Right lobe of liver (tissue), 6 donors: ENCODE data around the gene SEMA3A. TPM values are rescaled to one million over a fixed set of nuclear protein-coding genes. Genes with fewer than 3 reads are reported as not detected.

Experiments
- ATAC-seq, 4 donors: fragments of 200-7000 bp; cut with Tn5 transposase; one replicate each; pipeline ENCODE4 v1.9.1; 2020; ENCODE audit warnings: mild to moderate bottlenecking in 4 of 4, moderate library complexity in 4 of 4
- DNase-seq, 3 donors: peaks; one replicate each; pipeline ENCODE4 v3.0.0-alpha.2; 2020
- H3K27ac ChIP-seq, 3 donors: fragments of 200-600 bp; one replicate each; pipeline ENCODE4 v1.8.0; 2022
- H3K27me3 ChIP-seq, 2 donors: fragments of 200-600 bp; one replicate each; pipeline ENCODE4 v1.8.0; 2022
- H3K36me3 ChIP-seq, 4 donors: fragments of 200-600 bp; sonication (generic) in 1 of 4; one replicate each; pipeline versions ENCODE4 v1.5.1 to v1.8.0; 2017 to 2022; ENCODE audit warnings: control low read depth in 1 of 4
- H3K4me1 ChIP-seq, 4 donors: fragments of 200-600 bp; sonication (generic) in 1 of 4; one replicate each; pipeline versions ENCODE4 v1.5.1 to v1.8.0; 2017 to 2022; ENCODE audit warnings: control low read depth in 1 of 4
- H3K4me3 ChIP-seq, 3 donors: fragments of 200-600 bp; one replicate each; pipeline ENCODE4 v1.8.0; 2022
- H3K9me3 ChIP-seq, 4 donors: fragments of 200-600 bp; sonication (generic) in 1 of 4; one replicate each; pipeline versions ENCODE4 v1.5.1 to v1.8.0; 2017 to 2022; ENCODE audit warnings: control low read depth in 1 of 4
- CTCF ChIP-seq, 4 donors: fragments of 200-600 bp in 3 of 4; fragments of 450-650 bp in 1 of 4; IDR thresholded peaks; one replicate each; pipeline versions ENCODE4 v1.5.1 to v1.8.0; 2016 to 2022; ENCODE audit warnings: antibody characterized with exemption in 4 of 4, mild to moderate bottlenecking in 2 of 4
- POLR2A ChIP-seq: fragments of 450-650 bp; IDR thresholded peaks from one replicate; pipeline ENCODE4 v1.6.1; 2017; ENCODE audit warnings: antibody characterized with exemption, mild to moderate bottlenecking
- WGBS: methylation state at CpG from one replicate; pipeline ENCODE4 v1.1.6; 2018; ENCODE audit warnings: low coverage, low lambda C conversion rate; ENCODE audit not compliant: insufficient coverage; ENCODE audit errors: missing lambda C conversion rate; 5-methylcytosine and 5-hydroxymethylcytosine counted together
- intact Hi-C, 2 donors: fragments of 100-400 bp; cut with DNase I; formaldehyde crosslinking; loops; one replicate each; pipeline versions ENCODE4 v1.11.2 to v1.14.1; 2022
- total RNA-seq, 6 experiments: library from RNA; depleted of rRNA in 2 of 6; stranded (reverse); fragments of >200 nt in 2 of 6; fragmentation: NEBNext Ultra II Directional in 3 of 6; extraction: Animal tissue kit (Norgen Biotek cat#: 25700) in 3 of 6; gene quantifications; one replicate each; pipeline versions ENCODE4 v1.1.0 to v1.2.4, GENCODE V29; 2016 to 2023
- donor health status: DM: no; HTN: yes; CAD: no.
- donor health status: DM: no; HTN: no; CAD: no.
- donor health status: DM: no; HTN: no; CAD: no.
- donor health status: DM: no; HTN: yes; CAD: no.
- donor health status: DM: no; HTN: yes; CAD: no.

The SEMA3A gene
- total RNA-seq, 6 experiments from 2014 or later, result 0.12 to 0.57 (median 0.29) TPM; not detected in 1

- intact Hi-C loops, result no loop called here
- H3K9me3 ChIP-seq, result no peaks in the 10 kb centered on the region
- H3K27me3 ChIP-seq, result no peaks in the 10 kb centered on the region
- TF ChIP-seq CTCF (IDR thresholded peaks at IDR 0.05) (no peak), POLR2A (no peak)
- H3K4me3 ChIP-seq, result no peak overlapping the region
- no peaks in the 10 kb centered on the region for H3K4me1 ChIP-seq
- H3K36me3 ChIP-seq, result no peaks in the 10 kb centered on the region
- no peak overlapping the region for H3K27ac ChIP-seq
- DNase-seq (no peak), ATAC-seq (no peak)
Measured at GRCh38 chr7:84111842-84112241, 82.7 kb downstream of the SEMA3A start.

- Histone ChIP-seq H3K36me3 (no peaks in the 10 kb centered on the region), H3K4me1 (no peaks in the 10 kb centered on the region), H3K27ac (no peak overlapping the region), H3K9me3 (no peaks in the 10 kb centered on the region), H3K4me3 (no peak overlapping the region), H3K27me3 (no peaks in the 10 kb centered on the region)
- 45% methylated on average over 3 of the region's 3 CpGs for WGBS
- intact Hi-C loops, result no loop called here
- ATAC-seq (no peak), DNase-seq (no peak)
- TF ChIP-seq POLR2A, result no peak
- TF ChIP-seq CTCF (IDR thresholded peaks at IDR 0.05), result no peak
Measured at GRCh38 chr7:84110400-84110799, 84.2 kb downstream of the SEMA3A start.

- Histone ChIP-seq H3K27ac (no peak overlapping the region), H3K27me3 (no peaks in the 10 kb centered on the region), H3K4me3 (no peak overlapping the region), H3K4me1 (no peaks in the 10 kb centered on the region), H3K36me3 (no peaks in the 10 kb centered on the region), H3K9me3 (no peaks in the 10 kb centered on the region)
- ATAC-seq (no peak), DNase-seq (no peak)
- WGBS, result 46% methylated on average over 2 of the region's 2 CpGs
- TF ChIP-seq CTCF (IDR thresholded peaks at IDR 0.05), result no peak
- intact Hi-C loops, result no loop called here
Measured at GRCh38 chr7:84108787-84109186, 85.8 kb downstream of the SEMA3A start.

GRCh38 chr7:84108119-84108518, 86.5 kb downstream of the SEMA3A start:
- Histone ChIP-seq H3K27me3 (no peaks in the 10 kb centered on the region), H3K36me3 (no peaks in the 10 kb centered on the region), H3K4me3 (no peak overlapping the region), H3K27ac (no peak overlapping the region), H3K4me1 (no peaks in the 10 kb centered on the region), H3K9me3 (no peaks in the 10 kb centered on the region)
- intact Hi-C loops, result no loop called here
- no peak for DNase-seq
- no peak for ATAC-seq
- TF ChIP-seq POLR2A, result no peak
- TF ChIP-seq CTCF (IDR thresholded peaks at IDR 0.05), result no peak
- 45% methylated on average over 1 of the region's 1 CpG for WGBS

GRCh38 chr7:84107259-84107658, 87.3 kb downstream of the SEMA3A start:
- no peak overlapping the region for H3K27ac ChIP-seq
- no peaks in the 10 kb centered on the region for H3K4me1 ChIP-seq
- ATAC-seq (no peak), DNase-seq (no peak)
- no peak for TF ChIP-seq CTCF (IDR thresholded peaks at IDR 0.05)
- no peak for TF ChIP-seq POLR2A
- H3K27me3 ChIP-seq, result no peaks in the 10 kb centered on the region
- 40% methylated on average over 2 of the region's 2 CpGs for WGBS
- intact Hi-C loops, result no loop called here
- no peaks in the 10 kb centered on the region for H3K9me3 ChIP-seq
- H3K36me3 ChIP-seq, result no peaks in the 10 kb centered on the region
- H3K4me3 ChIP-seq, result no peak overlapping the region
